HCT116 (cell line): Measurements from ENCODE around the gene PRKCZ. TPM values are rescaled to one million over a fixed set of nuclear protein-coding genes. Genes with fewer than 3 reads are reported as not detected.

Experiments used
- ATAC-seq: fragments of 200-7000 bp; cut with Tn5 transposase; 2 replicates; pipeline ENCODE4 v1.9.1; 2020; ENCODE audit warnings: mild to moderate bottlenecking, moderate library complexity
- BruUV-seq: library from RNA; stranded (reverse); fragments of 400-500 nt; replicated peaks from 2 replicates; lab custom pipeline; 2021; lab: Mats Ljungman, UMichigan
- CTCF ChIA-PET: fragments of 300-600 bp; sonication (Branson Sonifier 250); formaldehyde crosslinking; loops from one replicate; lab custom pipeline; 2021; ENCODE audit warnings: antibody characterized with exemption; lab: Charles Lee
- POLR2A ChIA-PET: fragments of 300-600, 350-600 bp; sonication (Branson Sonifier 250); formaldehyde crosslinking; loops from one replicate; lab custom pipeline; 2021; ENCODE audit warnings: antibody characterized with exemption; lab: Charles Lee
- RAD21 ChIA-PET, 2 experiments: fragments of 300-600 bp; sonication (Branson Sonifier 250); formaldehyde crosslinking; loops; one replicate each; lab custom pipeline; 2023; ENCODE audit warnings: low total read pairs in 2 of 2; ENCODE audit not compliant: uncharacterized antibody in 2 of 2, unreplicated experiment in 2 of 2, low non-redundant PET in 1 of 2; lab: Charles Lee
- DNase-seq: peaks from one replicate; pipeline ENCODE4 v3.0.0-alpha.2; 2010; ENCODE audit warnings: low read depth, low spot score
- H2AFZ ChIP-seq: fragments of 200-600 bp; shearing (Covaris generic), sonication (generic); 2 replicates; pipeline ENCODE4 v1.6.1; 2017; ENCODE audit warnings: low read depth, mixed run types, mixed read lengths, antibody characterized with exemption, low read length; ENCODE audit not compliant: poor library complexity, severe bottlenecking
- H3K27ac ChIP-seq: 2 replicates; pipeline ENCODE4 v1.5.1; 2012; ENCODE audit warnings: low read depth, low read length
- H3K27me3 ChIP-seq: fragments of 200-600 bp; sonication (generic); 2 replicates; pipeline ENCODE4 v1.6.1; 2016; ENCODE audit warnings: mixed run types, low read length, mixed read lengths; ENCODE audit not compliant: insufficient read depth
- H3K36me3 ChIP-seq, 2 experiments: fragments of 200-500 bp in 1 of 2; fragments of 200-600 bp in 1 of 2; sonication (Bioruptor generic) in 1 of 2; sonication (generic) in 1 of 2; 2 replicates each; pipeline versions ENCODE4 v1.5.1 to v1.6.1; 2014 to 2016; ENCODE audit warnings: low read length in 2 of 2, inconsistent platforms in 1 of 2, mixed read lengths in 1 of 2, mixed run types in 1 of 2; ENCODE audit not compliant: insufficient read depth in 2 of 2, control insufficient read depth in 1 of 2
- H3K4me1 ChIP-seq, 2 experiments: fragments of 200-600 bp in 1 of 2; sonication (generic) in 1 of 2; 2 replicates each; pipeline versions ENCODE4 v1.5.1 to v1.6.1; 2012 to 2017; ENCODE audit warnings: low read length in 2 of 2, inconsistent platforms in 1 of 2, mild to moderate bottlenecking in 1 of 2, mixed read lengths in 1 of 2, mixed run types in 1 of 2, moderate library complexity in 1 of 2; ENCODE audit not compliant: insufficient read depth in 2 of 2, control insufficient read depth in 1 of 2
- H3K4me2 ChIP-seq: fragments of 200-600 bp; sonication (generic); 2 replicates; pipeline ENCODE4 v1.6.1; 2017; ENCODE audit warnings: mixed run types, low read length, mixed read lengths
- H3K4me3 ChIP-seq, 2 experiments: fragments of 200-600 bp in 1 of 2; sonication (generic) in 1 of 2; replicated peaks in 1 of 2; 2 replicates each; pipeline ENCODE4 v1.5.1; 2011 to 2016; ENCODE audit warnings: low read length in 2 of 2, control low read depth in 1 of 2, low read depth in 1 of 2, mild to moderate bottlenecking in 1 of 2, mixed read lengths in 1 of 2, mixed run types in 1 of 2
- H3K79me2 ChIP-seq: fragments of 200-600 bp; sonication (generic); 2 replicates; pipeline ENCODE4 v1.6.1; 2017; ENCODE audit warnings: mild to moderate bottlenecking, mixed run types, low read length, moderate library complexity, mixed read lengths; ENCODE audit not compliant: insufficient read depth
- H3K9ac ChIP-seq: fragments of 200-600 bp; sonication (generic); 2 replicates; pipeline ENCODE4 v1.6.1; 2016; ENCODE audit warnings: low read length, mixed read lengths
- H3K9me2 ChIP-seq: fragments of 200-600 bp; sonication (generic), shearing (Covaris generic); 2 replicates; pipeline ENCODE4 v1.6.1; 2017; ENCODE audit warnings: mixed run types, mild to moderate bottlenecking, moderate library complexity; ENCODE audit not compliant: insufficient read depth
- H3K9me3 ChIP-seq, 2 experiments: fragments of 200-500 bp in 1 of 2; fragments of 200-600 bp in 1 of 2; sonication (Bioruptor generic) in 1 of 2; sonication (generic) in 1 of 2; 2 replicates each; pipeline ENCODE4 v1.6.1; 2014 to 2017; ENCODE audit warnings: low read length in 2 of 2, mixed read lengths in 2 of 2, inconsistent platforms in 1 of 2, low read depth in 1 of 2, mild to moderate bottlenecking in 1 of 2, mixed run types in 1 of 2, moderate library complexity in 1 of 2; ENCODE audit not compliant: control insufficient read depth in 1 of 2, insufficient read depth in 1 of 2
- H4K20me1 ChIP-seq: fragments of 200-600 bp; sonication (generic), shearing (Covaris generic); 2 replicates; pipeline ENCODE4 v1.6.1; 2017; ENCODE audit warnings: mixed run types, mild to moderate bottlenecking, moderate library complexity; ENCODE audit not compliant: insufficient read depth
- EGR1 ChIP-seq: IDR thresholded peaks from 2 replicates; pipeline ENCODE4 v1.6.1; 2012; ENCODE audit warnings: low read depth
- ELF1 ChIP-seq: IDR thresholded peaks from 2 replicates; pipeline ENCODE4 v1.6.1; 2012; ENCODE audit warnings: low read depth, borderline replicate concordance
- EZH2 ChIP-seq: fragments of 200-600 bp; sonication (generic); IDR thresholded peaks from 2 replicates; pipeline ENCODE4 v1.6.1; 2017; ENCODE audit warnings: antibody characterized with exemption, mixed run types
- JUND ChIP-seq: IDR thresholded peaks from 2 replicates; pipeline ENCODE4 v1.6.1; 2012
- POLR2A ChIP-seq: IDR thresholded peaks from 2 replicates; pipeline ENCODE4 v1.7.0; 2011; ENCODE audit warnings: borderline replicate concordance; ENCODE audit not compliant: insufficient read depth, insufficient read length; ENCODE audit errors: extremely low read depth
- POLR2AphosphoS5 ChIP-seq: IDR thresholded peaks from 2 replicates; pipeline ENCODE4 v1.6.1; 2011; ENCODE audit warnings: mild to moderate bottlenecking, low read depth, low read length, moderate library complexity
- RAD21 ChIP-seq: IDR thresholded peaks from 2 replicates; pipeline ENCODE4 v1.6.1; 2012; ENCODE audit warnings: low read depth, mild to moderate bottlenecking
- SP1 ChIP-seq: IDR thresholded peaks from 2 replicates; pipeline ENCODE4 v1.6.1; 2012; ENCODE audit warnings: low read depth
- TCF7L2 ChIP-seq: IDR thresholded peaks from 2 replicates; pipeline ENCODE4 v1.7.0; 2011; ENCODE audit warnings: borderline replicate concordance, inconsistent platforms; ENCODE audit not compliant: insufficient read depth, insufficient read length; ENCODE audit errors: extremely low read depth
- YY1 ChIP-seq: IDR thresholded peaks from 2 replicates; pipeline ENCODE4 v1.6.1; 2011; ENCODE audit warnings: low read length, low read depth, moderate library complexity, mild to moderate bottlenecking; ENCODE audit not compliant: insufficient replicate concordance; ENCODE audit errors: extremely low read depth
- intact Hi-C: fragments of 100-400 bp; cut with micrococcal nuclease; formaldehyde crosslinking; loops from 2 replicates; pipeline ENCODE4 v1.10.0; 2022
- total RNA-seq: library from RNA; stranded (reverse); gene quantifications from one replicate; pipeline ENCODE4 v1.2.1, GENCODE V29; 2021; ENCODE audit not compliant: unreplicated experiment
- TF ChIP-seq, protein P1 (sequence below): IDR thresholded peaks from 2 replicates; pipeline ENCODE4 v1.6.1; 2012; ENCODE audit warnings: low read depth
- TF ChIP-seq, protein P2 (sequence below): IDR thresholded peaks from 2 replicates; pipeline ENCODE4 v1.6.1; 2011; ENCODE audit warnings: mild to moderate bottlenecking, low read length, moderate library complexity; ENCODE audit not compliant: insufficient replicate concordance; ENCODE audit errors: extremely low read depth
- TF ChIP-seq, protein P3 (sequence below): IDR thresholded peaks from 2 replicates; pipeline ENCODE4 v1.6.1; 2012

Gene PRKCZ
- total RNA-seq, 1 experiment from 2014 or later = 46.8 TPM

GRCh38 chr1:2053217-2053616 lies 3.0 kb downstream of the PRKCZ start:
- H3K27ac ChIP-seq = peak overlapping the region; percentile 14; the same call in 1 of the 2 replicates
- no TSS peak for BruUV-seq
- peak overlapping the region; percentile 90 for H3K4me2 ChIP-seq
- no peak for TF ChIP-seq JUND
- TF ChIP-seq ELF1 = no peak
- TF ChIP-seq POLR2A = no peak
- TF ChIP-seq, protein P1, sequence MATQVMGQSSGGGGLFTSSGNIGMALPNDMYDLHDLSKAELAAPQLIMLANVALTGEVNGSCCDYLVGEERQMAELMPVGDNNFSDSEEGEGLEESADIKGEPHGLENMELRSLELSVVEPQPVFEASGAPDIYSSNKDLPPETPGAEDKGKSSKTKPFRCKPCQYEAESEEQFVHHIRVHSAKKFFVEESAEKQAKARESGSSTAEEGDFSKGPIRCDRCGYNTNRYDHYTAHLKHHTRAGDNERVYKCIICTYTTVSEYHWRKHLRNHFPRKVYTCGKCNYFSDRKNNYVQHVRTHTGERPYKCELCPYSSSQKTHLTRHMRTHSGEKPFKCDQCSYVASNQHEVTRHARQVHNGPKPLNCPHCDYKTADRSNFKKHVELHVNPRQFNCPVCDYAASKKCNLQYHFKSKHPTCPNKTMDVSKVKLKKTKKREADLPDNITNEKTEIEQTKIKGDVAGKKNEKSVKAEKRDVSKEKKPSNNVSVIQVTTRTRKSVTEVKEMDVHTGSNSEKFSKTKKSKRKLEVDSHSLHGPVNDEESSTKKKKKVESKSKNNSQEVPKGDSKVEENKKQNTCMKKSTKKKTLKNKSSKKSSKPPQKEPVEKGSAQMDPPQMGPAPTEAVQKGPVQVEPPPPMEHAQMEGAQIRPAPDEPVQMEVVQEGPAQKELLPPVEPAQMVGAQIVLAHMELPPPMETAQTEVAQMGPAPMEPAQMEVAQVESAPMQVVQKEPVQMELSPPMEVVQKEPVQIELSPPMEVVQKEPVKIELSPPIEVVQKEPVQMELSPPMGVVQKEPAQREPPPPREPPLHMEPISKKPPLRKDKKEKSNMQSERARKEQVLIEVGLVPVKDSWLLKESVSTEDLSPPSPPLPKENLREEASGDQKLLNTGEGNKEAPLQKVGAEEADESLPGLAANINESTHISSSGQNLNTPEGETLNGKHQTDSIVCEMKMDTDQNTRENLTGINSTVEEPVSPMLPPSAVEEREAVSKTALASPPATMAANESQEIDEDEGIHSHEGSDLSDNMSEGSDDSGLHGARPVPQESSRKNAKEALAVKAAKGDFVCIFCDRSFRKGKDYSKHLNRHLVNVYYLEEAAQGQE = no peak
- TF ChIP-seq, protein P2, sequence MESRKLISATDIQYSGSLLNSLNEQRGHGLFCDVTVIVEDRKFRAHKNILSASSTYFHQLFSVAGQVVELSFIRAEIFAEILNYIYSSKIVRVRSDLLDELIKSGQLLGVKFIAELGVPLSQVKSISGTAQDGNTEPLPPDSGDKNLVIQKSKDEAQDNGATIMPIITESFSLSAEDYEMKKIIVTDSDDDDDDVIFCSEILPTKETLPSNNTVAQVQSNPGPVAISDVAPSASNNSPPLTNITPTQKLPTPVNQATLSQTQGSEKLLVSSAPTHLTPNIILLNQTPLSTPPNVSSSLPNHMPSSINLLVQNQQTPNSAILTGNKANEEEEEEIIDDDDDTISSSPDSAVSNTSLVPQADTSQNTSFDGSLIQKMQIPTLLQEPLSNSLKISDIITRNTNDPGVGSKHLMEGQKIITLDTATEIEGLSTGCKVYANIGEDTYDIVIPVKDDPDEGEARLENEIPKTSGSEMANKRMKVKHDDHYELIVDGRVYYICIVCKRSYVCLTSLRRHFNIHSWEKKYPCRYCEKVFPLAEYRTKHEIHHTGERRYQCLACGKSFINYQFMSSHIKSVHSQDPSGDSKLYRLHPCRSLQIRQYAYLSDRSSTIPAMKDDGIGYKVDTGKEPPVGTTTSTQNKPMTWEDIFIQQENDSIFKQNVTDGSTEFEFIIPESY = no peak
- TF ChIP-seq, protein P3, sequence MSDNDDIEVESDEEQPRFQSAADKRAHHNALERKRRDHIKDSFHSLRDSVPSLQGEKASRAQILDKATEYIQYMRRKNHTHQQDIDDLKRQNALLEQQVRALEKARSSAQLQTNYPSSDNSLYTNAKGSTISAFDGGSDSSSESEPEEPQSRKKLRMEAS = no peak
- TF ChIP-seq TCF7L2 = no peak
- TF ChIP-seq EZH2 = no peak
- no peak for TF ChIP-seq RAD21
- TF ChIP-seq SP1 = no peak
- no peak for TF ChIP-seq EGR1
- no peak for TF ChIP-seq YY1
- no peak for TF ChIP-seq POLR2AphosphoS5
- ATAC-seq (no peak), DNase-seq (no peak)
- no peaks in the 10 kb centered on the region for H3K9me2 ChIP-seq
- peak overlapping the region in 1 of 2 experiments; percentile 32; a peak in 2 of 4 replicates for H3K4me3 ChIP-seq
- no peaks in the 10 kb centered on the region for H3K9me3 ChIP-seq
- no peak overlapping the region for H2AFZ ChIP-seq
- ChIA-PET CTCF (no interaction called here), POLR2A (no interaction called here), RAD21 (no interaction called here)
- H3K79me2 ChIP-seq = peaks cover 36% of the 10 kb centered on the region
- H3K36me3 ChIP-seq = peaks cover 5 to 10% of the 10 kb centered on the region in 2 experiments; a peak in 2 of 4 replicates
- H3K9ac ChIP-seq = peak overlapping the region; percentile 22; the same call in 1 of the 2 replicates
- peaks cover 31 to 46% of the 10 kb centered on the region in 2 experiments for H3K4me1 ChIP-seq
- H3K27me3 ChIP-seq = no peaks in the 10 kb centered on the region
- intact Hi-C loops = no loop called here
- H4K20me1 ChIP-seq = no peaks in the 10 kb centered on the region
